Suprapubic skin (tissue), 3 donors: ENCODE measurements around the gene SDHC.

Experiments used
- CTCF ChIP-seq, 2 donors: fragments of 200-600 bp in 1 of 2; fragments of 450-650 bp in 1 of 2; sonication (generic) in 1 of 2; IDR thresholded peaks; one replicate each; pipeline ENCODE4 v1.5.1; 2016 to 2019; ENCODE audit warnings: antibody characterized with exemption in 2 of 2, mild to moderate bottlenecking in 1 of 2, moderate library complexity in 1 of 2
- POLR2AphosphoS5 ChIP-seq, 3 donors: sonication (generic); formaldehyde crosslinking; IDR thresholded peaks; one replicate each; pipeline ENCODE4 v1.6.1; 2017; ENCODE audit warnings: antibody characterized with exemption in 3 of 3

DNA sequence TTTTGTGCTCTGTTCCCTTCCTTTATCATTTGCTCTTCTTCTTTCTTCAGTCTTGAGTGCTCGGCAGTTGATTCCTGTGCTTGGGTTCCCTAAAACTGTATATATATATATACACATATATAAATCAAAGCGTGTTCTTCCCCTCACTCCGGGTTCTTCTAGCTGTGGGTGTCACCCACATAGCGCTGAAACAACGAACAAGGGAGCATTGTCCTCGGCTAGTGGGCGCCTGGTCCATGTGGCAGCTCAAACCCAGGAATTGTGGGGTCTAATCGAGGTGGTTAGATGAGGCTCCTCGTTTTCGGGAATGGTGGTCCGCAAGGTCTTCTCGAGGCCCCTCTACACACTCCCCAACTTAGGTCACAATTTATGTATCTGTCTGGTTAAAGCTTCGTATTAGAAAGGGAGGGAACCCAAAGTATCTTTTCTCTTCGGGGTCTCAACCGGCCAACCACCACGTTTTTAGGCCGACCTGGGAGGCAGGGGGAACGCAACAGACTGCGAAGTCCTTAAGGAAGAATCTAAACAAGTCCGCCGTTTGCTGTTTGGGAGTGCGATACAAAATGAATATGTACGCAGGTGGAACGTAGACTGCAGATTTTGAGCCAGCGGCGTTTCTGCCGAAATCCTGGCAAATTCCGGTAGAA is 504 bp upstream of the SDHC start:
- no peak for TF ChIP-seq CTCF (IDR thresholded peaks at IDR 0.05)
- no peak for TF ChIP-seq POLR2AphosphoS5 (IDR thresholded peaks at IDR 0.05)
